Measurements from ENCODE around the gene CPLANE1. TPM values are rescaled to one million over a fixed set of nuclear protein-coding genes. Genes with fewer than 3 reads are reported as not detected.

Gene CPLANE1
- total RNA-seq, 1 donor from 2014 or later: 11.7 TPM

DNA sequence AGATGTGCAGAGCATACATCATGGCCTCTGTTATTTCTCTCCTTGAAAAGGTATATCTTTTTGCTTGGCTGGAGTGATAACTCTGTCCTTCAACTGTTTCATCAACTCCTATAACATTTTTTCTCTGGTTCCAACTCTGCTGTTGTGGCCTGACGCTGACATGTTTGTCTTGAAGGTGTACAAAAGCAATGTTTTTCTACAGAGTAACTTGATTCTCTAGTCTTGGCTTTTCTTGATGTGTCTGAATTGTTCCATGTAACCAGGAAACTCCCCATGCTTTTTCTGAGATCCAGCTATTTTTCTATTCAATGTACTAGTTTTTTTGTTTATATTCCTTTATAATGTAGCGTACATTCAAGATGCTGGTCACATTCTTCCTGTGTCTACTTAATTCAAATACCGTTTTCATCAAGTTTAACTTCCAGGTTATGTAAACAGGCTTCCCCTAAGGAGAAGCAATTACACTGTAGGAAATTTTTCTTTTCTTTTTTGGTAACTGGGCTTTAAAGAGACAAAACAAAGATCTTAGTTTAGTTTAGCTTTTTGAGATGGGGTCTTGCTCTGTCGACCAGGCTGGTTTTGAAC is 6.7 kb upstream of the CPLANE1 start:
- CTCF ChIA-PET: no interaction called here

DNA sequence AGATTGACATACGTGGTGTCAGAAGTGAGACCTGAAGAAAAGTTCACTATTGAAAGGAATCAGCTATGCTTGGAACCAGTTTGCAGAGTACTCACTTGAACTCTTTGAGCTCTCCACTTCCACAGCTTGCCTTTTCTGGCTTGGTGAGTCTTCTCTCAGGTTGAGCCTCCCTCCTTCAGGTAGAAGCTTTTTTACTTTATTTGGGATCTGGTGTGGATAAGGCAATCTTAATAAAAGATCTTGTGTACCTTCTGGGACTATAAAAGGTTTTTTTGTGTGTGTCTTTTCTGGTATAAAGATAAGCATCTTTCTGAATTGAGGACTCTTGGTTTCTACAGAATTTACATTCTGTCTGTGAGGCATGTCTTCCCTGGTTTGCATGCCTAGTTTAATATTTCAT is 5.4 kb upstream of the CPLANE1 start:
- CTCF ChIA-PET: no interaction called here

More for the DNA sequence above, 6.7 kb upstream of the CPLANE1 start:
- POLR2A ChIA-PET: no interaction called here
- no peak for DNase-seq
- Mint-ChIP-seq H3K4me1 (no peaks in the 10 kb centered on the region), H3K9me3 (peaks cover 5% of the 10 kb centered on the region), H3K27me3 (no peaks in the 10 kb centered on the region), H3K4me3 (no peak overlapping the region), H3K27ac (no peak overlapping the region), H3K36me3 (ENCODE audit: low read depth) (peaks cover 2% of the 10 kb centered on the region)
- no peak for ATAC-seq (ENCODE audit: low read depth)
- no peak for TF ChIP-seq CTCF (IDR thresholded peaks at IDR 0.05)
- intact Hi-C loops (cut with micrococcal nuclease): no loop called here

GRCh38 chr5:37251665-37252064 is 2.5 kb upstream of the CPLANE1 start:
- Mint-ChIP-seq H3K27me3 (no peaks in the 10 kb centered on the region), H3K4me3 (no peak overlapping the region), H3K9me3 (peaks cover 5% of the 10 kb centered on the region), H3K27ac (no peak overlapping the region), H3K4me1 (peaks cover 8% of the 10 kb centered on the region), H3K36me3 (ENCODE audit: low read depth) (no peaks in the 10 kb centered on the region)
- intact Hi-C loops (cut with micrococcal nuclease): no loop called here
- CTCF ChIA-PET: no interaction called here
- no peak for DNase-seq
- ATAC-seq (ENCODE audit: low read depth): no peak
- no peak for TF ChIP-seq CTCF (IDR thresholded peaks at IDR 0.05)
- POLR2A ChIA-PET: no interaction called here

More for the DNA sequence above, 5.4 kb upstream of the CPLANE1 start:
- Mint-ChIP-seq H3K9me3 (peaks cover 5% of the 10 kb centered on the region), H3K4me3 (no peak overlapping the region), H3K27me3 (no peaks in the 10 kb centered on the region), H3K36me3 (ENCODE audit: low read depth) (peaks cover under 1% of the 10 kb centered on the region), H3K27ac (no peak overlapping the region), H3K4me1 (peaks cover 4% of the 10 kb centered on the region)
- no peak for TF ChIP-seq CTCF (IDR thresholded peaks at IDR 0.05)
- POLR2A ChIA-PET: interaction anchor here (0.6 kb wide), 1 partner anchor 117 kb away, joined by 3 read pairs; the partner anchor contains the start of gene NUP155
- intact Hi-C loops (cut with micrococcal nuclease): no loop called here
- DNase-seq: no peak
- ATAC-seq (ENCODE audit: low read depth): no peak

GRCh38 chr5:37249815-37250164 is 614 bp upstream of the CPLANE1 start:
- H3K9me3 Mint-ChIP-seq: peaks cover 5% of the 10 kb centered on the region
- peak overlapping the region; percentile 76 for H3K27ac Mint-ChIP-seq
- ChIA-PET POLR2A (interaction anchor here (1.0 to 2.1 kb wide), 3 partner anchors 50 to 129 kb away, joined by 3 to 9 read pairs (median 3); partner anchors contain the start of genes NUP155 and WDR70), CTCF (no interaction called here)
- TF ChIP-seq CTCF (IDR thresholded peaks at IDR 0.05): no peak
- DNase-seq (no peak), ATAC-seq (ENCODE audit: low read depth) (no peak)
- H3K36me3 Mint-ChIP-seq (ENCODE audit: low read depth): no peaks in the 10 kb centered on the region
- intact Hi-C loops (cut with micrococcal nuclease): loop anchor here (1.0 to 10.0 kb wide), 3 partner anchors 122 to 1007 kb away; partner anchors contain the start of gene NUP155
- H3K4me1 Mint-ChIP-seq: peaks cover 8% of the 10 kb centered on the region
- no peaks in the 10 kb centered on the region for H3K27me3 Mint-ChIP-seq
- H3K4me3 Mint-ChIP-seq: peak overlapping the region; percentile 91

DNA sequence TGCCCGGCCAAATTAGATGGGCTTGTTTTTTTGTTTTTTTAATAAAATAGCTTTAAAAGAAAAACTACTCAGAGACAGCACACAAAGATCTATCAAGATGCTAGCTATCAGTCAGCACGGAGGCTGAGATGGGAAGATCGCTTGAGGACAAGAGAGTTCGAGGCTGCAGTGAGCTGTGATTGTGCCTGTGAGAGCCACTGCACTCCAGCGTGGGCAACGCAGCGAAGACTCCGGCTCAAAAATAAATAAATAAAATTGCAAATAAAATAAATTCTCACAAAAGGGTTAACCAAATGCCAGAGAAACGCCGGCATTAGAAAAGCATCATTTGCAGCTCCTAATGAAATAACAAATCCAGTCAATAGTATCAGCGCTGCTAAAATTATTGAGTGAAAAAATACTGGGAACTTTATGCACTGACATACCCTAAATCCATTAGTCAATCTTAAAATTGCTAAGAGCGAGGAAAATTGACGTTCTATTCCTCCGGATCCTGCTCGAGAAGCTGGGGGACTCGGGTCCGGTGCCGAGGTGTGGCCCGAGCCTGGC is 681 bp downstream of the CPLANE1 start:
- peak overlapping the region; percentile 91 for H3K4me3 Mint-ChIP-seq
- DNase-seq: no peak
- ATAC-seq (ENCODE audit: low read depth): no peak
- POLR2A ChIA-PET: interaction anchor here (0.6 to 2.1 kb wide), 4 partner anchors 49 to 130 kb away, joined by 3 to 9 read pairs (median 4); partner anchors contain the start of genes NUP155 and WDR70
- CTCF ChIA-PET: no interaction called here
- H3K27me3 Mint-ChIP-seq: no peaks in the 10 kb centered on the region
- H3K36me3 Mint-ChIP-seq (ENCODE audit: low read depth): peaks cover 2% of the 10 kb centered on the region
- intact Hi-C loops (cut with micrococcal nuclease): loop anchor here (10.0 kb wide), 1 partner anchor 524 kb away; no protein-coding TSS in a partner anchor
- no peak for TF ChIP-seq CTCF (IDR thresholded peaks at IDR 0.05)
- H3K9me3 Mint-ChIP-seq: no peaks in the 10 kb centered on the region
- H3K27ac Mint-ChIP-seq: no peak overlapping the region
- peaks cover 8% of the 10 kb centered on the region for H3K4me1 Mint-ChIP-seq

All from activated B cell treated with CpG ODN at 0.5 μM for 24 hours (primary cell).